Activated CD8-positive, alpha-beta memory T cell treated with anti-CD3 and anti-CD28 coated beads, Interleukin-2, amount 50 U/mL, for 4 hours (primary cell): ENCODE data around the gene CLOCK.
"Not testable (repeated sequence)": the region's sequence is repeated elsewhere in the genome, so short reads cannot be mapped to it uniquely, and the experiment has no call there.

ENCODE experiments used
- DNase-seq: peaks from one replicate; pipeline ENCODE4 v3.0.0-alpha.2; 2020

The CLOCK gene

GRCh38 chr4:55546756-55547465 is at the start of gene CLOCK:
TSS of gene CLOCK (minus strand) at chr4:55546909. CDS start at chr4:55482785, 64,124 bp downstream.
- DNase-seq: peak; percentile 84

- DNase-seq: no peak
Measured at GRCh38 chr4:55592014-55592413, 45.3 kb upstream of the CLOCK start, which contains the start of gene PDCL2. TSS of gene PDCL2 (minus strand) at chr4:55592245. CDS start at chr4:55592109, 136 bp downstream.

- DNase-seq: no peak
Measured at GRCh38 chr4:55588160-55588559, 41.5 kb upstream of the CLOCK start.

- not testable (repeated sequence) for DNase-seq
Measured at GRCh38 chr4:55582773-55583172, 36.1 kb upstream of the CLOCK start.

GRCh38 chr4:55578341-55579010 is 31.8 kb upstream of the CLOCK start:
- no peak for DNase-seq

GRCh38 chr4:55575513-55575912 is 28.8 kb upstream of the CLOCK start:
- no peak for DNase-seq

GRCh38 chr4:55574252-55574651 is 27.5 kb upstream of the CLOCK start:
- DNase-seq: no peak

GRCh38 chr4:55571806-55572205 is 25.1 kb upstream of the CLOCK start:
- no peak for DNase-seq

- DNase-seq: no peak
Measured at GRCh38 chr4:55568905-55569504, 22.3 kb upstream of the CLOCK start.

- DNase-seq: no peak
Measured at GRCh38 chr4:55561889-55562288, 15.2 kb upstream of the CLOCK start.

- DNase-seq: no peak
Measured at GRCh38 chr4:55560096-55560495, 13.4 kb upstream of the CLOCK start.

- DNase-seq: no peak
Measured at GRCh38 chr4:55554453-55555030, 7.8 kb upstream of the CLOCK start.

GRCh38 chr4:55553441-55554201 is 6.9 kb upstream of the CLOCK start:
- DNase-seq: no peak

- DNase-seq: not testable (repeated sequence)
Measured at GRCh38 chr4:55551964-55552363, 5.3 kb upstream of the CLOCK start.

GRCh38 chr4:55549888-55550287 is 3.2 kb upstream of the CLOCK start:
- no peak for DNase-seq

- DNase-seq: no peak
Measured at GRCh38 chr4:55547918-55548317, 1.2 kb upstream of the CLOCK start.

GRCh38 chr4:55547466-55547770 is 709 bp upstream of the CLOCK start:
- DNase-seq: no peak

- no peak for DNase-seq
Measured at GRCh38 chr4:55546506-55546755, 278 bp downstream of the CLOCK start.

- peak; percentile 61 for DNase-seq
Measured at GRCh38 chr4:55545641-55546505, 836 bp downstream of the CLOCK start.

- no peak for DNase-seq
Measured at GRCh38 chr4:55545151-55545550, 1.6 kb downstream of the CLOCK start.

GRCh38 chr4:55543858-55544257 is 2.9 kb downstream of the CLOCK start:
- DNase-seq: no peak

- DNase-seq: no peak
Measured at GRCh38 chr4:55540271-55540670, 6.4 kb downstream of the CLOCK start.
